Renal pelvis (tissue), 4 donors: ENCODE measurements around the gene PRTN3. TPM values are rescaled to one million over a fixed set of nuclear protein-coding genes. Genes with fewer than 3 reads are reported as not detected.

Experiments used
- DNase-seq: peaks from one replicate; pipeline ENCODE4 v3.0.0-alpha.2; 2013
- polyA plus RNA-seq, 3 donors: library from polyadenylated mRNA; unstranded; fragments of 120-200 nt; gene quantifications; one replicate each; pipeline ENCODE4 v1.2.1, GENCODE V29; 2013; ENCODE audit not compliant: insufficient read length in 3 of 3

The PRTN3 gene
- polyA plus RNA-seq, 3 donors = 1.2 to 2.0 (median 1.4) TPM

- no peak for DNase-seq
Measured at GRCh38 chr19:861756-862580, 21.2 kb downstream of the PRTN3 start.

GRCh38 chr19:862581-863314 lies 21.9 kb downstream of the PRTN3 start:
- no peak for DNase-seq

- DNase-seq = no peak
Measured at GRCh38 chr19:863315-863620, 22.5 kb downstream of the PRTN3 start.

- DNase-seq = no peak
Measured at GRCh38 chr19:866769-867300, 26.0 kb downstream of the PRTN3 start.

- DNase-seq = no peak
Measured at GRCh38 chr19:867301-867793, 26.5 kb downstream of the PRTN3 start.

- no peak for DNase-seq
Measured at GRCh38 chr19:867855-868457, 27.2 kb downstream of the PRTN3 start.

- no peak for DNase-seq
Measured at GRCh38 chr19:868458-869244, 27.9 kb downstream of the PRTN3 start.

GRCh38 chr19:869245-870177 lies 28.7 kb downstream of the PRTN3 start:
- no peak for DNase-seq

- no peak for DNase-seq
Measured at GRCh38 chr19:870314-870713, 29.5 kb downstream of the PRTN3 start.

- no peak for DNase-seq
Measured at GRCh38 chr19:870963-871401, 30.2 kb downstream of the PRTN3 start.

GRCh38 chr19:871446-872265 lies 30.9 kb downstream of the PRTN3 start:
- DNase-seq = no peak

GRCh38 chr19:872266-872951 lies 31.6 kb downstream of the PRTN3 start:
- no peak for DNase-seq

GRCh38 chr19:873084-873483 lies 32.3 kb downstream of the PRTN3 start:
- no peak for DNase-seq

GRCh38 chr19:873561-874041 lies 32.8 kb downstream of the PRTN3 start:
- no peak for DNase-seq

GRCh38 chr19:875265-875879 lies 34.6 kb downstream of the PRTN3 start:
- DNase-seq = no peak

- no peak for DNase-seq
Measured at GRCh38 chr19:876089-876488, 35.3 kb downstream of the PRTN3 start.

GRCh38 chr19:876780-877314 lies 36.0 kb downstream of the PRTN3 start:
- no peak for DNase-seq
